Heart left ventricle (tissue), 16 donors: ENCODE results near the gene DRG1. TPM values are rescaled to one million over a fixed set of nuclear protein-coding genes. Genes with fewer than 3 reads are reported as not detected.
A peak's percentile ranks its signal among the peaks of the same experiment; 100 is the strongest.

Experiments used
- ATAC-seq, 4 donors: fragments of 200-7000 bp; cut with Tn5 transposase; one replicate each; pipeline ENCODE4 v1.9.1; 2020 to 2022; ENCODE audit warnings: moderate library complexity in 4 of 4, mild to moderate bottlenecking in 3 of 4, moderate number of reproducible peaks in 1 of 4
- DNase-seq, 5 donors: peaks; one replicate each; pipeline ENCODE4 v3.0.0-alpha.2; 2020
- H3K27ac ChIP-seq, 12 donors: fragments of 200-600 bp; sonication (generic) in 4 of 12; one replicate each; pipeline versions ENCODE4 v1.5.0 to v1.8.0; 2016 to 2022; ENCODE audit warnings: mild to moderate bottlenecking in 2 of 12
- H3K27me3 ChIP-seq, 9 donors: fragments of 200-600 bp; sonication (generic) in 2 of 9; one replicate each; pipeline versions ENCODE4 v1.5.1 to v1.8.0; 2016 to 2022; ENCODE audit warnings: mild to moderate bottlenecking in 3 of 9
- H3K36me3 ChIP-seq, 9 donors: fragments of 200-600 bp; sonication (generic) in 2 of 9; one replicate each; pipeline versions ENCODE4 v1.5.0 to v1.8.0; 2018 to 2022; ENCODE audit warnings: mild to moderate bottlenecking in 2 of 9
- H3K4me1 ChIP-seq, 12 donors: fragments of 200-600 bp; sonication (generic) in 4 of 12; one replicate each; pipeline versions ENCODE4 v1.5.0 to v1.8.0; 2016 to 2022; ENCODE audit warnings: mild to moderate bottlenecking in 3 of 12
- H3K4me3 ChIP-seq, 12 donors: fragments of 200-600 bp; sonication (generic) in 4 of 12; one replicate each; pipeline versions ENCODE4 v1.5.0 to v1.8.0; 2017 to 2022; ENCODE audit warnings: mild to moderate bottlenecking in 9 of 12, moderate library complexity in 4 of 12
- H3K9me3 ChIP-seq, 12 donors: fragments of 200-600 bp; sonication (generic) in 4 of 12; one replicate each; pipeline versions ENCODE4 v1.5.0 to v1.8.0; 2016 to 2022; ENCODE audit warnings: mild to moderate bottlenecking in 1 of 12
- CTCF ChIP-seq, 12 donors: fragments of 200-600 bp; sonication (generic) in 4 of 12; IDR thresholded peaks; one replicate each; pipeline versions ENCODE4 v1.5.0 to v1.8.0; 2018 to 2022; ENCODE audit warnings: antibody characterized with exemption in 12 of 12, mild to moderate bottlenecking in 5 of 12
- POLR2A ChIP-seq, 2 donors: fragments of 450-650 bp; IDR thresholded peaks; one replicate each; pipeline ENCODE4 v1.6.1; 2017; ENCODE audit warnings: antibody characterized with exemption in 2 of 2, mild to moderate bottlenecking in 2 of 2, moderate library complexity in 2 of 2
- WGBS, 4 donors: extraction: QIAGEN DNeasy Blood & Tissue Kit in 2 of 4; methylation state at CpG; one replicate each; pipeline versions ENCODE4 v1.1.5 to v1.1.7; 2013 to 2018; 5-methylcytosine and 5-hydroxymethylcytosine counted together
- intact Hi-C, 10 donors: fragments of 100-400 bp; cut with DNase I; formaldehyde crosslinking; loops; one replicate each; pipeline versions ENCODE4 v1.11.1 to v1.14.2; 2022
- polyA plus RNA-seq, 2 donors: library from polyadenylated mRNA; stranded (reverse); fragments of 200-250 nt; gene quantifications; one replicate each; pipeline ENCODE4 v1.2.3, GENCODE V29; 2013
- total RNA-seq, 9 donors: library from RNA; depleted of rRNA in 2 of 9; stranded (reverse); fragments of >200 nt in 2 of 9; fragmentation: NEBNext Ultra II Directional in 3 of 9; extraction: Animal tissue kit (Norgen Biotek cat#: 25700) in 3 of 9; gene quantifications; one replicate each; pipeline versions ENCODE4 v1.1.0 to v1.2.4, GENCODE V29; 2016 to 2023
- donor health status: ischemic (EF 13 %, LVEDD 7.1; RV severe dilation, severe dysfunction).
- donor health status: healthy with polysubstance abuse.
- donor health status: DM: no; HTN: yes; CAD: no.
- donor health status: DM: no; HTN: no; CAD: no.
- donor health status: ischemic (EF 25% LVEDD 6.9; RV normal size, moderate dysfunction).
- donor health status: ischemic (EF 25% LVEDD 5.7; RV mildly dilated, moderate dysfunction).
- donor health status: healthy.
- donor health status: DM: yes; HTN: yes; CAD: no.
- donor health status: ischemic (EF 35%, LVEDD 5.7; RV mildly dilated, moderate dysfunction).
- donor health status: nonischemic (EF 11% LVEDD 7.7; RV severe dilation, severe dysfunction).
- donor health status: DM: yes; HTN: yes; CAD: no.
- donor health status: PGD.
- donor health status: ischemic (EF 29% LVEDD 5.4; RV normal size, mild dysfunction).
- donor health status: nonischemic (EF 23%, LVEDD 6.1; RV moderate dilation, normal function).

Gene DRG1
- total and polyA plus RNA-seq, 11 donors: 50.1 to 94.8 (median 55.5) TPM

GRCh38 chr22:31439808-31440207 lies 40.4 kb downstream of the DRG1 start:
- peak; percentile 62 to 86 (median 70) for DNase-seq
- no peak for TF ChIP-seq CTCF (IDR thresholded peaks at IDR 0.05)
- no peak for TF ChIP-seq POLR2A (IDR thresholded peaks at IDR 0.05)
- Histone ChIP-seq H3K9me3 (no peaks in the 10 kb centered on the region), H3K27ac (peak overlapping the region in 4 of 12 donors; percentile 1 to 49 (median 14)), H3K36me3 (peaks cover 0 to 100% (median 98%) of the 10 kb centered on the region in 9 donors), H3K27me3 (no peaks in the 10 kb centered on the region), H3K4me3 (no peak overlapping the region), H3K4me1 (peaks cover 0 to 43% (median 8%) of the 10 kb centered on the region in 12 donors)
- WGBS, 4 donors: 34 to 49% (median 36%) methylated on average over 8 of the region's 8 CpGs
- ATAC-seq: peak; percentile 80 to 91 (median 88)
- intact Hi-C loops: no loop called here

DNA sequence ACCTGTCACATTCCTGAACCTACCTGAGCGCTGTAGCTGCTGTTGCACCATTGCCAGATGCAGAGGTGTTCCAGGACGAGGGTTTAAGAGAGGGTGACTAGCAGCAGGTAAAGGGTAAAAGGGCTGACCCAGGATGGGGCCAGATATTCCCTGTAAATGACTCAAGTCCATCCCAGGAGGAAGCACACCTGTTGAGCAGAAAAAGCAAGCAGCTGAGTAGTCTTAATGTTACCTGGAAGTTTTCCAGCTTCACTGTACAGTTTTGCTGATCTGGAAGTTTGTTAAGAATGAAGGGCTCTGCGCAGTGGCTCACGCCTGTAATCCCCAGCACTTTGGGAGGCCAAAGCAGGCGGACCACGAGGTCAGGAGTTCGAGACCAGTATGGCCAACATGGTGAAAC lies 41.3 kb downstream of the DRG1 start:
- no peak for TF ChIP-seq POLR2A (IDR thresholded peaks at IDR 0.05)
- TF ChIP-seq CTCF (IDR thresholded peaks at IDR 0.05): no peak
- Histone ChIP-seq H3K9me3 (no peaks in the 10 kb centered on the region), H3K4me1 (peaks cover 0 to 45% (median 8%) of the 10 kb centered on the region in 12 donors), H3K27me3 (no peaks in the 10 kb centered on the region), H3K27ac (no peak overlapping the region), H3K4me3 (no peak overlapping the region), H3K36me3 (peaks cover 0 to 100% (median 96%) of the 10 kb centered on the region in 9 donors)
- DNase-seq (no peak), ATAC-seq (no peak)
- intact Hi-C loops: no loop called here
- WGBS, 4 donors: 93 to 96% (median 94%) methylated on average over 7 of the region's 7 CpGs

- intact Hi-C loops: no loop called here
These were observed 42.2 kb downstream of the DRG1 start for GRCh38 chr22:31441652-31442051.

More at GRCh38 chr22:31441652-31442051, 42.2 kb downstream of the DRG1 start:
- DNase-seq (no peak), ATAC-seq (no peak)
- Histone ChIP-seq H3K27me3 (no peaks in the 10 kb centered on the region), H3K4me1 (peaks cover 0 to 53% (median 8%) of the 10 kb centered on the region in 12 donors), H3K36me3 (peaks cover 0 to 98% (median 87%) of the 10 kb centered on the region in 9 donors), H3K4me3 (no peak overlapping the region), H3K27ac (no peak overlapping the region), H3K9me3 (no peaks in the 10 kb centered on the region)
- 93 to 94% (median 93%) methylated on average over 5 of the region's 5 CpGs for WGBS, 4 donors
- TF ChIP-seq CTCF (IDR thresholded peaks at IDR 0.05) (no peak), POLR2A (IDR thresholded peaks at IDR 0.05) (no peak)
